ENCODE results near the gene JMJD8.
A peak's percentile ranks its signal among the peaks of the same experiment; 100 is the strongest.

Gene JMJD8

DNA sequence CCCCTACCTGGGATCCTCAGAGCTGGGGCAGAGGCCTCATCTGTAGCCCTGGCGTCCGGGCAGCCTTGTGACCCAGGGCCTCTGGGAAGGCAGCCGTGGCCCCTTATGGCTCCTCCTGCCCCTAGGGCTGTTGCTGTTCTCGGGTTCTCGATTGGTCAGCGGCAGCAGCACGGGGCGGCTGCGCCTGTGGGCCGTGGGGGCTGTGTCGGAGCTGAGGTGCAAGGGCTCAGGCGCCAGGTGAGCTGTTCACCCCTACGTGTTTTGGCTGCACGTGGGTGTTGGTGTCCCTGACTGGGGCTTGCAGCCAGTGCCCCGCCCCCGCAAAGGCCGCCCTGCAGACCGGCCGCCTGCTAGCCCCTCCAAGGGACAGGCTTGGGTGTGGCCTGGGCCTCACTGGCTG, 22.0 kb downstream of the JMJD8 start:
- no peak for DNase-seq (ENCODE audit: low read depth in 1 of 2, low spot score in 1 of 2)

DNA sequence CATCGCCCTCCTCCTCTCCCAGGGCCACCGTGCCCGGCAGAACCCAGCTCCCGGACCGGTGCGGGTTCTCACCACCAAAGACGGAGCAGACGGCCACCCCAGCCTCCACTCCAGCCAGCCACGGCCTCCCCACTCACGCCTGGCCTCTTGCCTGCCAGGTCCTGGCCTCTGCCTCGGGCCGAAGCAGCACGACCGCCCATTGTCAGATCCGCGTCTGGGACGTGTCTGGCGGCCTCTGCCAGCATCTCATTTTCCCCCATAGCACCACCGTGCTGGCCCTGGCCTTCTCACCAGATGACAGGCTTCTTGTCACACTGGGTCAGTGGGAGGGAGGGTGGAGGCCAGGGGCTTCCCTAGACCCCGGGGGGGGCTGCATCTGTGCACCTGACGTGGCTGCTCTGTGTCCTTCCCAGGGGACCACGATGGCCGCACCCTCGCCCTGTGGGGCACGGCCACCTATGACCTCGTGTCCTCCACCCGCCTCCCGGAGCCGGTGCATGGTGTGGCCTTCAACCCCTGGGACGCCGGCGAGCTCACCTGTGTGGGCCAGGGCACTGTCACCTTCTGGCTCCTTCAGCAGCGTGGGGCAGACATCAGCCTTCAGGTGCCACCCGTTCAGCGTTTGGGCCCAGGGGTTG, 22.8 kb downstream of the JMJD8 start:
- no peak for DNase-seq (ENCODE audit: low read depth in 1 of 2, low spot score in 1 of 2)

DNA sequence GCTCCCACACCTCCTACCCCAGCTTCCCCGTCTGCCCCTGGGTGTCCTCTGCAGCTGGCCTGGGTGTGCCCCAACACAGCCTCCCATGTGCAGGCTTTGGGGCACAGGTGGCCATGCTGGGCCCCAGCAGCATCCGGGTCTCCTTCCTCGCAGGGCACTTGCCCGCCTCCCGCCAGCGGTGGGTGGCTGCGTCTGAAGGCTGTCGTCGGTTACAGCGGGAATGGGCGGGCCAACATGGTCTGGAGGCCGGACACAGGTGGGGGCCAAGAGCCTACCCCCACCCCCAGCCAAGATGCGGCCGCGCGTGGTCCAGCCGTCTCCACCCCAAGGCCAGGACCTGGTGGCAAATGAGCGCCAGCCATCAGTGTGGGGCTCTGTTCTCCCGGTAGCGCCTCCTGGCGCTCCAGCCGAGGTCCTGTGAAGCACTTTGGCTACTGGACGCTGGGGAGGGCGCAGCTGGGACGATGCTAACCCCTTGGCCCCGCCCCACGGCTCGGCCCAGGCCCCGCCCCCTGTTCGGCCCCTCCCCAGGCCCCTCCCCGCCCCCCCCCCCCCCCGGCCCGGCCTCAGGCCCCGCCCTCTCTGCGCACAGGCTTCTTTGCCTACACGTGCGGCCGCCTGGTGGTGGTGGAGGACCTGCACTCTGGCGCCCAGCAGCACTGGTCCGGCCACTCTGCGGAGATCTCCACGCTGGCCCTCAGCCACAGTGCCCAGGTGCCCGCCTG, 23.5 kb downstream of the JMJD8 start:
- peak; percentile 35 to 58 for DNase-seq (ENCODE audit: low read depth in 1 of 2, low spot score in 1 of 2)

DNA sequence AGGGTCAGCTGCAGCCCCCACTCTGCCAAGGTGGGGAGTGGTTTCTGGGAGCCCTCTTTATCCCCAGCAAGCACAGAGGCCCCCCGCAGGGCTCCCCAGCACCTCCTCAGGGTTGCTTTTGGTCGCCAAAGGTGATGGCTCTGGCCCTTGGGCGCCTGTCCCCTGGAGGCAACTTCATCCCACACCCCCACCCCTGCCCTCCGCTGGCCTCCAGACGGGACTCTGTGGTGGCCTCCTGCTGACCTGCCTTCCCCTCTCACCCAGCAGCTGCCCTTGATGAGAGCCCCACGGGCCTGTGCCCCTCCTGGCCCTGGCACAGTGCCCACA, 24.0 kb downstream of the JMJD8 start:
- DNase-seq (ENCODE audit: low read depth in 1 of 2, low spot score in 1 of 2): no peak

DNA sequence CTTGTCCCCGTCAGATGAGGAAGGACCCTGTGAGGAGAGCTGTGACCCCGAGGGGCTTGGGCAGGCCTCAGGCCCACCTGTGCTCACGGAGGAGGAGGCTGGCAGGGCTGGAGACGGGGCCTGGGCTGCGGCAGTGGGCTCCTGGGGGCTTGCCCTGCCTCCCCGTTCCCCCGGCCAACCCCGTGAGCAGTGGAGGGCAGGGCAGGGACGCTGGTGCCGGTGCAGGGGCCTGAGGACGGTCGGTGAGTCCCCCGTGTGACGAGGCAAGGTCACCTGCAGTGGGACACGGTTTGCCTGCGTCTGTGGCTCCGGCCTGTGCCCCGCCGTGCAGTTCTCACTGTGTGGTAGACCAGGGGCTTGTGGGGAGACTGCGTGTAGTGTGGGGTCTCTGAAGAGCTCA, 24.5 kb downstream of the JMJD8 start:
- DNase-seq (ENCODE audit: low read depth in 1 of 2, low spot score in 1 of 2): no peak

DNA sequence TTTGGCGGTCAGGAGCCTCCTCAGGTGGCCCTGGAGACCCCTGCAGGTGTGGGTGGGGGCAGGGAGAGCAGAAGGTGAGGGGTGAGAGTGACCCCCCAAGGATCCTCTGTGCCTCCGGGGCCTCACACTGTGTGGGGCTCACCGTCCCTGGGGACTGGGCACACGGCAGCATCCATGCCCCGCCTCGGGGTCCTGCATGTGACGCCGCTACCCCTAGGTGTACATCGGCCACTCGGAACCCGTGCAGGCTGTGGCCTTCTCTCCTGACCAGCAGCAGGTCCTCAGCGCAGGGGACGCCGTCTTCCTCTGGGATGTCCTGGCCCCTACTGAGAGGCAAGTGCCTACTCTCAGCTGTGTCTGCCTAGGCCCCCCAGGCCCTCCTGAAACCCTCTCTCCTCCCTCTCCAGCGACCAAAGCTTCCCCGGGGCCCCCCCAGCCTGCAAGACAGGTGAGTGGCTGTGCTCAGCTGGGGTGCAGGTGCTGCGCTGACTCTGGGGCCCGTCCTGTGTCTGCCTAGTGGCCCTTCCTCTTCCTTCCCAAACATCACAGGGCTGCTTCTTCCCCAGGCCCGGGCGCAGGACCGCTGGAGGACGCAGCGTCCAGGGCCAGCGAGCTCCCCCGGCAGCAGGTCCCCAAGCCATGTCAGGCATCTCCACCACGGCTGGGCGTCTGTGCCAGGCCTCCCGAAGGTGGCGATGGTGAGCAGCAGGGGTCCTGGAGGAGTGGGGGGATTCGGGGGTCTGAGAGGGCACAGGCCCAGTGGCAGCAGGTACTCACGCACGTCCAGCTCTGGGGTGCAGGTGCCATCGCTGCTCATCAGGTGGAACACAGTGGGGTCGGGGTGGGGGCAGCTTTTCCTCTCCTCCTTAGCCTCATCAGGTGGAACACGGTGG, 25.2 kb downstream of the JMJD8 start:
- DNase-seq (ENCODE audit: low read depth in 1 of 2, low spot score in 1 of 2): no peak

DNA sequence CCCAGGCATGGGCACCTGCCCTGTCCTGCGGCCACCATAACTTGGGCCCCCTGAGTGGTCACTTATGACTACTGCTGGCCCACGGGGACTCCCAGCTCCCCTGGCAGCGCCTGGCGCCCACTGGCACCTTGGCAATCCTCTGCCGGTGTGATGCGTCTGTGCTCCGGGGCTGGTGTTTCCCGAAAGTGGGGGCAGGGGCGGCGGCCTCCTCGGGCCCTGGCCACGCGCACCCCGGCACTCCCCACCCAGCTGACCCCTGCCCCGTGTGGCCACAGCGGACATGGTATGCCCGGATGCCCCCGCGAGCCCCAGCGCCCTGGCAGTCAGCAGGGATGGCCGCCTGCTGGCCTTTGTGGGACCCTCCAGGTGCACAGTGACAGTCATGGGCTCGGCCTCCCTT, 26.6 kb downstream of the JMJD8 start:
- no peak for DNase-seq (ENCODE audit: low read depth in 1 of 2, low spot score in 1 of 2)

DNA sequence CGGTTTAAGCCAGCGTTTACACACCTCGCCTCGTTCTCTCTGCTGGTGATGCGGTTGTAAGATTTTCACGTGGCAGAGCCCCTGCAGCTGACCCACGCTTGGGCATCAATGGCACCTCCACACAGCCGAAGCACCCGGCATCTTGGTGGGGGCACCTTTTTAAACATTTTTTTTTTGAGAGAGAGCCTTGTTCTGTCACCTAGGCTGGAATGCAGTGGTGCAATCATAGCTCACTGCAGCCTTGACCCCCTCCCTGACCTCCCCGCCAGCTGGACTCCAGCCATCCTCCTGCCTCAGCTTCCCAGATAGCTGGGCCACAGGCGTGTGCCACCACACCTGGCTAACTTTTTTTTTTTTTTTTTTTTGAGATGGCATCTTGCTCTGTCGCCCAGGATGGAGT, 30.1 kb downstream of the JMJD8 start:
- DNase-seq (ENCODE audit: low read depth in 1 of 2, low spot score in 1 of 2): no peak

DNA sequence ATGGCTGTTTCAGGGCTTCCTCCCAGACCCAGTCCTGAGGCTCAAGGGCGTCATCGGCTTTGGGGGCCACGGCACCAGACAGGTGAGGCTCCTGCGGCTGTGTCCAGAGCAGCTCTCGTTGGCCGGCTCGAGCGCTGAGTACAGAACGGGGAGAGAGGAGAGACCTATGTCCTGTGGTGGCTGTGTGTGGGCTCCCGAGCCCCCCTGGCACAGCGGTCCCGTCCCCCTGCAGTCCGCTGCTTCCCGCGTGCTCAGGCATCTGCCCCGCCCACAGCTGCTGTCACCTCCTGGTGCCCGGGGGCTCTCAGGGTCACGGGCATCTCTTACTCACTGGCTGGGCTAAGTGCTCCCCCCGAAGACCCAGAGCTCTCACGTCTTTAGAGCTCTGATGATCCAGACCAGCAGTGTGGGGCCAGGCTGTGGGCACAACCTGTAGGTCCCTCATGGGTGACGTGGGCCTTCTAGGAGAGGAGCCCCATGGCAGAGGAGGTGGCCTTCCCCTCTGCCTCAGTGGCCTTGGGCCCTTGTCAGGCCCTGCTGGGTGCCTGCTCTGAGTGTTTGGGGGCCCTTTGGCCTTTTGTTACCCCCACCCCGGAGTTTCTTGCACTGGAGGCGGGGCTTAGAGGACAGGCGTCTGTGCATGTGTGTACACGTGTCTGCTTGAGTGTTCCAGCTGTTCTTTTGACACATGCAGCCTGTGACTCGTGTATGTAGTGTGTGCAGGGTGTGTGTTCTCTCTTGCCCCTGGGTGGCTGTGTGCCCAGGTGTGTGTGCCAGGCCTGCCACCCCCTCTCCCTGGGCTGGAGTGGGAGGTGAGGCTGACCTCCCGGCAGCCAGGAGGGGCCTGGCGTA, 31.5 kb downstream of the JMJD8 start:
- DNase-seq (ENCODE audit: low read depth in 1 of 2, low spot score in 1 of 2): no peak

DNA sequence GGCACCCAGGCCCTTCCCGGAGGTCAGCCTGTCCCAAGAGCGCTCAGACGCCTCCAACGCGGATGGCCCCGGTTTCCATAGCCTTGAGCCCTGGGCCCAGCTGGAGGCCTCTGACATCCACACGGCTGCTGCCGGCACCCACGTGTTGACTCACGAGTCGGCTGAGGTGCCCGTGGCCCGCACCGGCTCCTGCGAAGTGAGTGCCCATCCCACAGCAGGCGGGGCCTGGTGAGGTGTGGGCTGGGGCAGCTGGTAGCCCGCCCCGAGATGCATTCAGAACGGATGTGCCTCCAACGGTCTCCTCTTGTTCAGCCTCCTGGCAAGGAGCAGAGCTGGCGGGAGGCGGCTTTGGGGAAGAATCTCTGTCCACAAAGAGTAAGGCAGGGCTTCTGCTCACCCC, 32.3 kb downstream of the JMJD8 start:
- no peak for DNase-seq (ENCODE audit: low read depth in 1 of 2, low spot score in 1 of 2)

DNA sequence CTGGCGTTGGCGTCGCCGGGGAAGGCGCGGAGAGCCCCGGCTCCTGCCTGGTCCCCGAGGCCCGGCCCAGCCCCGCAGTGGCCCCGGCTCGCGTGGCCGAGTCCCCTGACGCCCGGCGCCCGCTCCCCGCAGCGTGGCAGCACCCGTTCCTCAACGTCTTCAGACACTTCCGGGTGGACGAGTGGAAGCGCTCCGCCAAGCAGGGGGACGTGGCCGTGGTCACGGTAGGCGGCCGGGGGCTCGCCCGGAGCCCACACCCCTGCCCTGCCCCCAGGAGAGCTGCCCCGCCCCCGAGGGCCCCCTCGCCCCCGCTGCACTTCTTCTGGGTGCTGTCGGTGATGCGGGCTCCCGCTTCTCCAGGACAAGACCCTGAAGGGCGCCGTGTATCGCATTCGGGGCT, 34.5 kb downstream of the JMJD8 start:
- DNase-seq (ENCODE audit: low read depth in 1 of 2, low spot score in 1 of 2): no peak

DNA sequence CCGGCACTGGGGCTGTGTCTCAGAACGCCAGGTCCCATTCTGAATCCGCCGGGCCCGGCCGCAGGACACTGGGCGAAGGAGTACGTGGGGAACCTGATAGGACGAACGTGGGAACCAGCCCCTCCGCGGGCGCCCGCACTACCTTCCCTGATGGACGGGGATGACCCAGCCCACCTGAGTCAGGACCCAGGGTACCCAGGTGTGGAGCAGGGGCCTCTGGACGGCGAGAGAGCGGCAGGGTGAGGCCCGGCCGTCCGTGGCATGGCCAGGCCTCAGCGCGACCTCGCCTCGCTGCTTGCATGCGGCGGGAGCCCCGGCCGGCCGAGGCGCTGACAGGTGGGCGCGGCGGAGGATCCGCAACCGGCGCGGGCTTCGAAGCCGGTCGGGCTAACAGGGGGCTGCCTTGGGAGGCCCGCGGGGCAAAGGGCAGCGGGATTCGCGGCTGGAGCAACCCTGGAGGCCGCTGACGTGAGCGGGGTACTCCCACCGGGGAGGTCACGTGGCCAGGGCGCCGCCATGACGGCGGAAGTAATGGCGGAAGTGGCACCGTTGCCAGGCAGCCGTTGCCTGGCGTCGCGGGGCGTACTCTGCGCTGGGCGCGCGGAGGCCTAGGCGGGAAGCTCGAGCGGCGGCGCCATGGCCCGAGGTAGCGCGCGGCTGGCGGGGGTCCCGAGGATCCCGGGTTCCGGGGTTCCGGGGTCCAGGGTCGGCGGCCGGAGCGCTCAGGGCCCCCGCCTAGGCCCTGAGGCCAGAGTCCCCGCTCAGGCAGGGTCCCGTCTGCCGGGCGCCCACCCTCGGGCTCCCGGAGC, 35.1 kb downstream of the JMJD8 start, which contains the start of gene WDR90:
Gene WDR90, plus strand, starts transcription at position 585 of the 809 bp plus-strand sequence. Its CDS starts 52 bp downstream, at position 637.
- peak; percentile 83 to 87 for DNase-seq (ENCODE audit: low read depth in 1 of 2, low spot score in 1 of 2)

DNA sequence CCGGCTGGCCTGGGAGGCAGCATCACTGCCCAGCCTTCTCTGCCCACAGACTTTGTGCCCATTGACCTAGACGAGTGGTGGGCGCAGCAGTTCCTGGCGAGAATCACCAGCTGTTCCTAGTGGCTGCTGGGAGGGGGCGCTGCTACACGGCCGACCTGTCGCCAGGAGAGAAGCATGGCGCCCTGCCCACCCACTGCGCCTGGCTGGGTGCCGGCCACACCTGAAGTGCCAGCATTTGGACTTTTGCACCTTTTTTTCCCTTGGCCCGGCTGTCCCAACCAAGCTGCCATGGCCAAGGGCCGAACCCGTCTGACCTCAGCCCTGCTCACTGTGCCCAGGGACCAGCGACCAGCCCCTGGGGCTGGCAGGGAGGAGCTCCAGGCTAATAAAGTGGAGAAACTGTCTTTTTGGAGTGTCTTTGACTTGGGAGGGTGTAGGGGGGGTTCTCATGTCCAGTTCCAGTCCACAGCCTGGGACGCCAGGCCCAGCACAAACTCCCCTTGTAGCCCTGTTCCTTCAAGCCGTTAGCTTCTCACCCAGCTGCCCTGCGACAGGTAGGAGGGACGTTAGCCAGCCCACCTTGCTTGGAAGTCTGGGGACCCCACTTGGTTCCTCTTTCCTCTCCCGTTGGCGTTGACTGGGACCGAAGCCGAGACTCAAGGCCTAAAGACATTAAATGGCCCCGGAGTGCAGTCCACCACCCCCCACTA, 35.9 kb downstream of the JMJD8 start:
- no peak for DNase-seq (ENCODE audit: low read depth in 1 of 2, low spot score in 1 of 2)

DNA sequence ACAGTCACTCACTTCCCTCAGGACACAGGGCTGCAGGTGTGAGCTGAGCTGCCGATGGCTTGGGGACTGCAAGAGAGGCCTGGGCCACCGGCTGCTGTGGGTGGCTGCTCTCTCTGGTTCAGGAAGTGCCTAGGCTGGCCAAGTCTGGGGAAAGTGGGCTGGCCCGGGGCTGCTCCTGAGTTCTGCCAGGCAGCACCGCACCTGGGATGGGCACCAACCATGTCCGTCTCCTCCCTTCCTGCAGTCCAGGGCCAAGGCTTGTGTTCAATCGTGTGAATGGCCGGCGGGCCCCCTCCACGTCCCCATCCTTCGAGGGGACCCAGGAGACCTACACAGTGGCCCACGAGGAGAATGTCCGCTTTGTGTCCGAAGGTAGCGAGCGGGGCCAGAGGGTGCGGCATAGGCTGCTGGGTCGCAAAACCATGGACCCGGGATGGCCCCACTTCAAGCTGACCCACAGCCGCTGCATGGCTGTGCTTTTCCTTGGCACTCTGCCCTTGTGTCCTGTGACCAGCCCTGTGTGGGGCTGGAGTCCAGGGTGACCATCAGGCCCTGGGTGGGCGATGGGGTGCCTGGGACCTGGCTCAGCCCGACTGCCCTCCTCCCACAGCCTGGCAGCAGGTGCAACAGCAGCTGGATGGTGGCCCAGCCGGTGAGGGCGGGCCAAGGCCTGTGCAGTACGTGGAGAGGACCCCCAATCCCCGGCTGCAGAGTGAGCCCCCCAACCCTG, 36.8 kb downstream of the JMJD8 start:
- no peak for DNase-seq (ENCODE audit: low read depth in 1 of 2, low spot score in 1 of 2)

DNA sequence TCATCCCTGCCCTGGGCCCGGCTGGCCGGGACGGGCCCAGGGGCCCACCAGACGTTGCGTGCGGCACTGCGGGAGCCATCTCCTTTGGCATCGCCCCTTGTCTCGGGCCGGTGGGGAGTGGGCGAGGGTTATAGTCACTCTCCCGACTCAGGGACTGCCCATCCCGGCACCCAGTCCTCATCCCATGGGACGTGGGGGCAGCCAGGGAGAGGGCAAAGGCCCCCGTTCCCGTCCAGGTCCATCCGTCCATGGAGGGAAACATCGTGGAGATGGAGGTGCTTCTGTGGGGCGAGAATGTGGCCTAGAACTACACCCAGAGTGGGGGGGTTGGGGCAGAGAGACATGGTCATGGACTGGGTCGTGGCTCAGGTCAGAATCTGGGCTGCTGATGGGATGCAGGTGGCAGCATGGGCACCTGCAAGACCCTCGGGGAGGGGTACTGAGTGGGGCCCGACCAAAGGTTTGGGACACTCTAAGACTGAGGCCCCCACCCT, 37.4 kb downstream of the JMJD8 start:
- no peak for DNase-seq (ENCODE audit: low read depth in 1 of 2, low spot score in 1 of 2)

DNA sequence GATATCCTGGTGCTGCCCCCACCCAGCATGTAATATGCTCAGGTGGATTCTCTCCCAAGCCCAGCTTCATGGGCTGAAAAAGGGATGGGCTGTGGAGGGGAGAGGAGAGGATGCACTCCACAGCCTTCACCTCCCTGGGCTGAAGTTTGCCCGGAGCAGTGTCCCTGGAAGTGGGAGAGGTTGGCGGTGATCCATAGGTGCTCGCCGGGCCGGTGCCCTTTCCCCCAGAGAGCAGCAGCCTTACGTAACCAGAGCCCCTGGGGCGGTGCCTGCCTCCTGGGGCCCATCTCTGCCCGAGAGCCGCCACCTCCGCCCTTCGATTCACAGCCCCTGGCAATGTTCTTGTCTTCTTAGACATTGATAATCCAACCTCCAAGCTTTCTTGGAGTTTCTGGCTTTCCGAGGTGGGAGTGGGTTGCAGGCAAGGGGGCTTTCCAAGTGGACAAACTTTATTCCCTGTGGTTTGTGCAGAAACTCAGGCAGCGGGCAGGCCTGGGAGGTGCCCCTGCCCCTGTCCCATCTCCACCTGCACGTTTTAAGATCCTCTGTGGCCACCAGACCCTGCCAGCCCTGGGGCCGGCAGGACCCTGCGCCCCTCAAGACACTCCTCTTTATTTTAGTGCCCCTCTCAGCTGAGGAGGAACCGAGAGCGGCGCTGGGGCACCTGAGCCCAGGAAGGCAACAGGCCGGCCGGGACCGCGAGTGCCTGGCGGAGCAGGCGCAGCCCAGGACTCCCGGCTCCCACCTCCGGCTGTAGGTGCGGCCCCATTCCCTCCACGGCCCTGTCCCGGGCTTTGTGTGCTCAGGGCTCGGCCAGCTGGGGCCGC, 38.1 kb downstream of the JMJD8 start:
- DNase-seq (ENCODE audit: low read depth in 1 of 2, low spot score in 1 of 2): no peak

DNA sequence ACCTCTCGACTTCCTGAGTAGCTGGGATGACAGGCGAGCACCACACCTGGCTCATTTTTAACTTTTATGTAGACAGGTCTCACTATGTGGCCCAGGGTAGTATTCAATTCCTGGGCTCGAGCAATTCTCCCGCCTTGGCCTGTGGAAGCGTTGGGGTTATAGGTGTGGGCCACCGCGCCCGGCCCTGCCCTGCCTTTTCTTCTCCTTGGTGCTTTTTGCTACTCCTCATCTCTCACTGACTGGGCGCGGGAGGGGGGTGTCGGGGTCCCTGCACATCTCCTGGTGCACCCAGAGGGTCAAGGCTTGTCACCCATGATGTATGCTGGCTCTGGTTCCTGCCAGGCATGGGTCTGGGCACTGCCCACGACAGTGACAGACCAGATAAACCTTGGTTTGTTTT, 39.6 kb downstream of the JMJD8 start:
- DNase-seq (ENCODE audit: low read depth in 1 of 2, low spot score in 1 of 2): no peak

DNA sequence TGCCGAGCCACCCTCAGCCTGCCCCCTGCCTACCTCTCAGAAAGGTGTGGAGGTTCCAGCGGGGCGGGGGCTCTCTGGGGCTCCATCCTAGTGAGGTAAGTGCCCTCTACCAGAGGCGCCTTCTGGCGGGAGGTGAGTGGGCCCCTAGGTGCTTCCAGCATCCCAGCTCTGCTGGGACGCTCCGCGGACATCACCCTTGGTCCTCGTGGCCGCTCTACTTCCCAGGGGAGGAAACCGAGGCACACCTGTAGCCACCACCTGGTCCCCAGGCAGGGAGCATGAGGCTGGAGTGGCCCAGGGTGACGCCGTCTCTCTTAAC, 41.1 kb downstream of the JMJD8 start:
- no peak for DNase-seq (ENCODE audit: low read depth in 1 of 2, low spot score in 1 of 2)

All from activated T-helper 1 cell treated with anti-CD3 and anti-CD28 coated beads, Interleukin-2, amount 50 U/mL, for 16 hours (primary cell).